GM12878 (cell line): ENCODE results near the gene KAT2B.

Experiments
- CREM ChIP-seq: IDR thresholded peaks from 2 replicates; pipeline ENCODE4 v1.6.1; 2014; ENCODE audit warnings: antibody characterized with exemption, low read depth
- CTCF ChIP-seq, 3 experiments: IDR thresholded peaks in 2 of 3; conservative IDR thresholded peaks in 1 of 3; 2 replicates each; pipeline ENCODE4 v1.5.1; 2011; ENCODE audit warnings: low read depth in 3 of 3, low read length in 3 of 3, mild to moderate bottlenecking in 3 of 3, control low read depth in 2 of 3, moderate library complexity in 2 of 3, inconsistent platforms in 1 of 3, mixed read lengths in 1 of 3; ENCODE audit not compliant: control insufficient read depth in 2 of 3, insufficient read depth in 1 of 3; ENCODE audit errors: extremely low read depth in 1 of 3
- NFYA ChIP-seq: IDR thresholded peaks from 2 replicates; pipeline ENCODE4 v1.6.1; 2011; ENCODE audit warnings: low read depth, mild to moderate bottlenecking, low read length, improper control_type of control experiment, borderline replicate concordance
- POLR2A ChIP-seq: IDR thresholded peaks from 2 replicates; pipeline ENCODE4 v1.6.1; 2011; ENCODE audit warnings: low read depth, mild to moderate bottlenecking, low read length
- POLR2AphosphoS5 ChIP-seq: IDR thresholded peaks from 2 replicates; pipeline ENCODE4 v1.6.1; 2011; ENCODE audit warnings: mild to moderate bottlenecking, low read length, inconsistent platforms
- RCOR1 ChIP-seq: conservative IDR thresholded peaks from 2 replicates; pipeline ENCODE4 v1.6.1; 2012; ENCODE audit warnings: low read depth, low read length, improper control_type of control experiment
- SRF ChIP-seq, 2 experiments: IDR thresholded peaks; 2 replicates each; pipeline ENCODE4 v1.6.1; 2011; ENCODE audit warnings: low read depth in 2 of 2, low read length in 2 of 2, mild to moderate bottlenecking in 1 of 2, moderate library complexity in 1 of 2
- TCF7 ChIP-seq: IDR thresholded peaks from 2 replicates; pipeline ENCODE4 v1.6.1; 2014; ENCODE audit warnings: antibody characterized with exemption, borderline replicate concordance
- ZNF274 ChIP-seq: IDR thresholded peaks from one replicate; pipeline ENCODE4 v1.8.0; 2011; ENCODE audit not compliant: insufficient read length, insufficient read depth

GRCh38 chr3:20173844-20174410, 133.7 kb downstream of the KAT2B start:
- no peak for TF ChIP-seq POLR2AphosphoS5
- TF ChIP-seq TCF7, result no peak
- TF ChIP-seq CTCF (IDR thresholded peaks at IDR 0.05 in 2 of 3, conservative IDR thresholded peaks at IDR 0.05 in 1 of 3; ENCODE audit: control insufficient read depth in 2 of 3, extremely low read depth in 1 of 3, insufficient read depth in 1 of 3, low read depth in 3 of 3, low read length in 3 of 3), result no peak
- TF ChIP-seq ZNF274, result no peak
- TF ChIP-seq RCOR1, result no peak
- TF ChIP-seq SRF (IDR thresholded peaks at IDR 0.05; ENCODE audit: low read depth in 2 of 2, low read length in 2 of 2), result no peak
- TF ChIP-seq CREM, result no peak
- no peak for TF ChIP-seq NFYA
- no peak for TF ChIP-seq POLR2A
